Measurements from ENCODE around the gene NF2. TPM values are rescaled to one million over a fixed set of nuclear protein-coding genes. Genes with fewer than 3 reads are reported as not detected.
A peak's percentile ranks its signal among the peaks of the same experiment; 100 is the strongest.
"Not testable (repeated sequence)": the region's sequence is repeated elsewhere in the genome, so short reads cannot be mapped to it uniquely, and the experiment has no call there.

The NF2 gene
- total RNA-seq = 73.0 to 90.9 TPM (median 75.0 TPM) in 3 replicates
- long read RNA-seq, full-length matches to known transcripts = 40 of 55 reads
- long read RNA-seq, partial matches to known transcripts = 2 of 55 reads
- long read RNA-seq, other reads (novel, unspliced or antisense) = 13 of 55 reads

- no peaks in the 10 kb centered on the region for H3K36me3 Mint-ChIP-seq (ENCODE audit: low read depth)
- TF ChIP-seq, protein P1, sequence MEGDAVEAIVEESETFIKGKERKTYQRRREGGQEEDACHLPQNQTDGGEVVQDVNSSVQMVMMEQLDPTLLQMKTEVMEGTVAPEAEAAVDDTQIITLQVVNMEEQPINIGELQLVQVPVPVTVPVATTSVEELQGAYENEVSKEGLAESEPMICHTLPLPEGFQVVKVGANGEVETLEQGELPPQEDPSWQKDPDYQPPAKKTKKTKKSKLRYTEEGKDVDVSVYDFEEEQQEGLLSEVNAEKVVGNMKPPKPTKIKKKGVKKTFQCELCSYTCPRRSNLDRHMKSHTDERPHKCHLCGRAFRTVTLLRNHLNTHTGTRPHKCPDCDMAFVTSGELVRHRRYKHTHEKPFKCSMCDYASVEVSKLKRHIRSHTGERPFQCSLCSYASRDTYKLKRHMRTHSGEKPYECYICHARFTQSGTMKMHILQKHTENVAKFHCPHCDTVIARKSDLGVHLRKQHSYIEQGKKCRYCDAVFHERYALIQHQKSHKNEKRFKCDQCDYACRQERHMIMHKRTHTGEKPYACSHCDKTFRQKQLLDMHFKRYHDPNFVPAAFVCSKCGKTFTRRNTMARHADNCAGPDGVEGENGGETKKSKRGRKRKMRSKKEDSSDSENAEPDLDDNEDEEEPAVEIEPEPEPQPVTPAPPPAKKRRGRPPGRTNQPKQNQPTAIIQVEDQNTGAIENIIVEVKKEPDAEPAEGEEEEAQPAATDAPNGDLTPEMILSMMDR (IDR thresholded peaks at IDR 0.05) = peak; percentile 22
- peak within 1 kb of the TSS; percentile 76 for H3K4me3 Mint-ChIP-seq (ENCODE audit: unreplicated experiment)
- peak; percentile 99 for DNase-seq (ENCODE audit: low spot score)
- H3K4me1 Mint-ChIP-seq (ENCODE audit: low read depth) = peaks cover 40% of the 10 kb centered on the region
- H3K27ac Mint-ChIP-seq (ENCODE audit: unreplicated experiment) = peak within 1 kb of the TSS; percentile 97
- no peaks in the 10 kb centered on the region for H3K9me3 Mint-ChIP-seq (ENCODE audit: low read depth)
- H3K27me3 Mint-ChIP-seq (ENCODE audit: low read depth) = no peaks in the 10 kb centered on the region
These were observed at the start of gene NF2 for GRCh38 chr22:29603358-29604075. Gene NF2 (plus strand): TSS chr22:29603633. CDS start chr22:29603999, 366 bp downstream.

GRCh38 chr22:29555065-29555644, 48.3 kb upstream of the NF2 start:
- TF ChIP-seq, protein P1 (IDR thresholded peaks at IDR 0.05) = no peak
- H3K4me3 Mint-ChIP-seq (ENCODE audit: unreplicated experiment) = no peak overlapping the region
- H3K36me3 Mint-ChIP-seq (ENCODE audit: low read depth) = peaks cover 21% of the 10 kb centered on the region
- H3K9me3 Mint-ChIP-seq (ENCODE audit: low read depth) = no peaks in the 10 kb centered on the region
- peaks cover 20% of the 10 kb centered on the region for H3K4me1 Mint-ChIP-seq (ENCODE audit: low read depth)
- DNase-seq (ENCODE audit: low spot score) = no peak
- H3K27ac Mint-ChIP-seq (ENCODE audit: unreplicated experiment) = peak overlapping the region; percentile 19
- no peaks in the 10 kb centered on the region for H3K27me3 Mint-ChIP-seq (ENCODE audit: low read depth)

DNA sequence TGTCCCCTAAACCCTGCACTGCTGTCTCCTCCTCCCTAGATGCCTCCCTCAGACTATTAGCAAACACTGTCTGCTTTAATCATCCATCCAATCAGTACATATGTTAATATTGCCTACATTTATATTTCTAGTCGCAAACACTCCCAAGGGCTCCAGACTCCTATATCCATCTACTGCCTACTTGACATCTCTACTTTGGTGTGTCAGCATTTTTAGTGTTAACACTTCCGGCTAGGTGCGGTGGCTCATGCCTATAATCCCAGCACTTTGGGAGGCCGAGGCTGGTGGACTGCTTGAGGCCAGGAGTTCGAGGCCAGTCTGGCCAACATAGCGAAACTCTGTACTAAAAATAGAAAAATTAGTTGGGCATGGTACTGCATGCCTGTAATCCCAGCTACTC, 44.4 kb upstream of the NF2 start:
- H3K27ac Mint-ChIP-seq (ENCODE audit: unreplicated experiment) = no peak overlapping the region
- no peak overlapping the region for H3K4me3 Mint-ChIP-seq (ENCODE audit: unreplicated experiment)
- peaks cover 8% of the 10 kb centered on the region for H3K4me1 Mint-ChIP-seq (ENCODE audit: low read depth)
- no peaks in the 10 kb centered on the region for H3K9me3 Mint-ChIP-seq (ENCODE audit: low read depth)
- H3K27me3 Mint-ChIP-seq (ENCODE audit: low read depth) = no peaks in the 10 kb centered on the region
- TF ChIP-seq, protein P1 (IDR thresholded peaks at IDR 0.05) = no peak
- peaks cover 24% of the 10 kb centered on the region for H3K36me3 Mint-ChIP-seq (ENCODE audit: low read depth)
- no peak for DNase-seq (ENCODE audit: low spot score)

DNA sequence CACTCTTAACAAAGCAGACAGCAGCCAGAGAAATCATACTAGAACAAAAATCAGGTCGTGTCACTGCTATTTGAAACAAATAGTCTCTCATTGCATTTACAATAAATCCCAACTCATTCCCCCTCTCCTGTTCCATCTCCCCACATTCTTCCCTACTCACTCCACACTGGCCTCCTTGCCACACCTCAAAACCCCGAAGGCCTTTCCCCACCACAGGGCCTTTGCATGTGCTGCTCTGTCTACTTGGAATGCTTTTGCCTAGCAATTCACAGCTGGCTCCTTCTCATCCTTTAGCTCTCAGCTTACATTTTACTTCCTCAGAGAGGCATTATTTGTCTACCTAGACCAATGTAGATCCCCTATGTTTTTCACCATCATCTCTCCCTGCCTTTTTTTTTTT, 43.6 kb upstream of the NF2 start:
- Mint-ChIP-seq H3K27ac (ENCODE audit: unreplicated experiment) (no peak overlapping the region), H3K4me1 (ENCODE audit: low read depth) (peaks cover 3% of the 10 kb centered on the region), H3K36me3 (ENCODE audit: low read depth) (peaks cover 25% of the 10 kb centered on the region), H3K4me3 (ENCODE audit: unreplicated experiment) (no peak overlapping the region), H3K9me3 (ENCODE audit: low read depth) (no peaks in the 10 kb centered on the region), H3K27me3 (ENCODE audit: low read depth) (no peaks in the 10 kb centered on the region)
- no peak for DNase-seq (ENCODE audit: low spot score)
- TF ChIP-seq, protein P1 (IDR thresholded peaks at IDR 0.05) = no peak

- no peak for DNase-seq (ENCODE audit: low spot score)
- H3K4me1 Mint-ChIP-seq (ENCODE audit: low read depth) = no peaks in the 10 kb centered on the region
- no peak overlapping the region for H3K4me3 Mint-ChIP-seq (ENCODE audit: unreplicated experiment)
- H3K27me3 Mint-ChIP-seq (ENCODE audit: low read depth) = no peaks in the 10 kb centered on the region
- H3K9me3 Mint-ChIP-seq (ENCODE audit: low read depth) = no peaks in the 10 kb centered on the region
- TF ChIP-seq, protein P1 (IDR thresholded peaks at IDR 0.05) = no peak
- peaks cover 16% of the 10 kb centered on the region for H3K36me3 Mint-ChIP-seq (ENCODE audit: low read depth)
- H3K27ac Mint-ChIP-seq (ENCODE audit: unreplicated experiment) = no peak overlapping the region
These were observed 39.6 kb upstream of the NF2 start for GRCh38 chr22:29563652-29564460.

DNA sequence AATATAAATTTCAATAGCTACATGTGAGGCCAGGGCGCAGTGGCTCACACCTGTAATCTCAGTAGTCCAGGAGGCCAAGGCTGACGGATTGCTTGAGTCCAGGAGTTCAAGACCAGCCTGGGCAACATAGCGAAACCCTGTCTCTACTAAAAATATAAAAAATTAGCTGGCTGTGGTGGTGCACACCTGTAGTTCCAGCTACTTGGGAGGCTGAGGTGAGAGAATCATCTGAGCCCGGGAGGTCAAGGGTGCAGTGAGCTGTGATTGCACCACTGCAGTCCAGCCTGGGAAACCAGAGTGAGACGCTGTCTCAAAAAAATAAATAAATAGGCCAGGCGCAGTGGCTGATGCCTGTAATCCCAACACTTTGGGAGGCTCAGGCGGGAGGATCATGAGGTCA, 36.9 kb upstream of the NF2 start:
- not testable (repeated sequence) for H3K27me3 Mint-ChIP-seq (ENCODE audit: low read depth); H3K4me1 Mint-ChIP-seq (ENCODE audit: low read depth); H3K36me3 Mint-ChIP-seq (ENCODE audit: low read depth); DNase-seq (ENCODE audit: low spot score); H3K9me3 Mint-ChIP-seq (ENCODE audit: low read depth); H3K27ac Mint-ChIP-seq (ENCODE audit: unreplicated experiment); H3K4me3 Mint-ChIP-seq (ENCODE audit: unreplicated experiment)

Data from chondrocyte (in vitro differentiated cells).